GM23338 (cell line): ENCODE results near the gene RUVBL2.

Source experiments
- CTCF ChIP-seq, 2 experiments: fragments of 200-600 bp in 1 of 2; sonication (generic) in 1 of 2; conservative IDR thresholded peaks; 2 replicates each; pipeline versions ENCODE4 v1.5.1 to v1.6.1; 2016 to 2017; ENCODE audit warnings: antibody characterized with exemption in 2 of 2, low read depth in 2 of 2, mild to moderate bottlenecking in 2 of 2, moderate library complexity in 1 of 2
- EZH2 ChIP-seq: fragments of 200-600 bp; sonication (generic); IDR thresholded peaks from one replicate; pipeline ENCODE4 v1.8.0; 2017; ENCODE audit warnings: antibody characterized with exemption, mild to moderate bottlenecking, low read depth; ENCODE audit not compliant: unreplicated experiment
- JUNB ChIP-seq: IDR thresholded peaks from one replicate; pipeline ENCODE4 v1.6.1; 2016; ENCODE audit warnings: antibody characterized with exemption; ENCODE audit not compliant: unreplicated experiment
- POLR2AphosphoS5 ChIP-seq: IDR thresholded peaks from 2 replicates; pipeline ENCODE4 v1.6.1; 2016; ENCODE audit warnings: antibody characterized with exemption, low read depth
- ZNF114 ChIP-seq: fragments of 250-450 bp; sonication (Bioruptor Pico); IDR thresholded peaks from 2 replicates; pipeline ENCODE4 v1.5.0; 2020; ENCODE audit warnings: mild to moderate bottlenecking, moderate library complexity

- TF ChIP-seq CTCF (conservative IDR thresholded peaks at IDR 0.05; ENCODE audit: low read depth in 2 of 2) (no peak), POLR2AphosphoS5 (no peak), JUNB (no peak), EZH2 (no peak), ZNF114 (CRISPR knock-in tag) (no peak)
Measured at GRCh38 chr19:48962849-48963165, 30.9 kb upstream of the RUVBL2 start.
